DOHH2 (cell line): ENCODE measurements around the gene RHOD.

Source experiments
- CTCF ChIP-seq: fragments of 200-600 bp; sonication (generic); IDR thresholded peaks from one replicate; pipeline ENCODE4 v1.5.1; 2014; ENCODE audit warnings: antibody characterized with exemption, mild to moderate bottlenecking, low read depth, low read length; ENCODE audit not compliant: poor library complexity, severe bottlenecking
- EZH2phosphoT487 ChIP-seq: fragments of 200-600 bp; sonication (generic); IDR thresholded peaks from 2 replicates; pipeline ENCODE4 v1.6.1; 2017; ENCODE audit warnings: borderline replicate concordance, mild to moderate bottlenecking, antibody characterized with exemption, low read length, moderate library complexity, mixed read lengths

GRCh38 chr11:67076202-67076601, 19.6 kb downstream of the RHOD start:
- no peak for TF ChIP-seq CTCF
- TF ChIP-seq EZH2phosphoT487: no peak
